Mucosa of descending colon (tissue), 3 donors: ENCODE data around the gene SP5. TPM values are rescaled to one million over a fixed set of nuclear protein-coding genes. Genes with fewer than 3 reads are reported as not detected.

Experiments
- ATAC-seq: fragments of 200-7000 bp; cut with Tn5 transposase; one replicate; pipeline ENCODE4 v1.9.1; 2020; ENCODE audit warnings: mild to moderate bottlenecking, moderate library complexity
- DNase-seq, 3 donors: peaks; one replicate each; pipeline ENCODE4 v3.0.0-alpha.2; 2020
- H3K36me3 ChIP-seq: fragments of 200-600 bp; one replicate; pipeline ENCODE4 v1.8.0; 2021; ENCODE audit warnings: low read depth, mild to moderate bottlenecking
- H3K4me1 ChIP-seq: fragments of 200-600 bp; one replicate; pipeline ENCODE4 v1.8.0; 2021; ENCODE audit warnings: low read depth, mild to moderate bottlenecking
- H3K4me3 ChIP-seq: fragments of 200-600 bp; one replicate; pipeline ENCODE4 v1.8.0; 2021; ENCODE audit warnings: mild to moderate bottlenecking
- H3K9me3 ChIP-seq: fragments of 200-600 bp; one replicate; pipeline ENCODE4 v1.8.0; 2021; ENCODE audit warnings: mild to moderate bottlenecking
- CTCF ChIP-seq: fragments of 200-600 bp; IDR thresholded peaks from one replicate; pipeline ENCODE4 v1.8.0; 2022; ENCODE audit warnings: antibody characterized with exemption, mild to moderate bottlenecking
- intact Hi-C, 2 donors: fragments of 100-400 bp; cut with DNase I in 1 of 2; cut with micrococcal nuclease in 1 of 2; formaldehyde crosslinking; loops; one replicate each; pipeline versions ENCODE4 v1.11.0 to v1.11.1; 2022; cut with DNase I, micrococcal nuclease
- total RNA-seq, 3 donors: library from RNA; stranded (reverse); fragmentation: NEBNext Ultra II Directional in 2 of 3; extraction: Animal tissue kit (Norgen Biotek cat#: 25700) in 2 of 3; gene quantifications; one replicate each; pipeline versions ENCODE4 v1.2.1 to v1.2.4, GENCODE V29; 2021 to 2023
- donor health status: DM: no; HTN: no; CAD: no; lungs with moderate emphysema.
- donor health status: DM: no; HTN: no; CAD: no.
- donor health status: DM: no; HTN: yes; CAD: no.

SP5 gene
- total RNA-seq, 3 donors from 2014 or later = 2.1 to 4.8 (median 2.3) TPM

- intact Hi-C loops = no loop called here
- ATAC-seq = peak; percentile 23
- no peaks in the 10 kb centered on the region for H3K36me3 ChIP-seq
- no peak for TF ChIP-seq CTCF
- no peaks in the 10 kb centered on the region for H3K9me3 ChIP-seq
- no peak overlapping the region for H3K4me3 ChIP-seq
- H3K4me1 ChIP-seq = peaks cover 3% of the 10 kb centered on the region
- no peak for DNase-seq
These were observed 25.7 kb upstream of the SP5 start for GRCh38 chr2:170689481-170689880.

- intact Hi-C loops = no loop called here
- H3K4me3 ChIP-seq = no peak overlapping the region
- no peaks in the 10 kb centered on the region for H3K9me3 ChIP-seq
- ATAC-seq (no peak), DNase-seq (no peak)
- no peaks in the 10 kb centered on the region for H3K36me3 ChIP-seq
- peaks cover 3% of the 10 kb centered on the region for H3K4me1 ChIP-seq
- no peak for TF ChIP-seq CTCF
These were observed 24.5 kb upstream of the SP5 start for GRCh38 chr2:170690640-170691039.

GRCh38 chr2:170694316-170694715, 20.8 kb upstream of the SP5 start:
- Histone ChIP-seq H3K4me3 (no peak overlapping the region), H3K4me1 (no peaks in the 10 kb centered on the region), H3K9me3 (no peaks in the 10 kb centered on the region), H3K36me3 (no peaks in the 10 kb centered on the region)
- TF ChIP-seq CTCF = no peak
- DNase-seq (no peak), ATAC-seq (no peak)
- intact Hi-C loops = no loop called here

- no peaks in the 10 kb centered on the region for H3K36me3 ChIP-seq
- ATAC-seq (peak; percentile 39), DNase-seq (no peak)
- no peaks in the 10 kb centered on the region for H3K9me3 ChIP-seq
- H3K4me1 ChIP-seq = no peaks in the 10 kb centered on the region
- H3K4me3 ChIP-seq = no peak overlapping the region
- TF ChIP-seq CTCF = no peak
- intact Hi-C loops = no loop called here
These were observed 19.4 kb upstream of the SP5 start for GRCh38 chr2:170695521-170696410.

GRCh38 chr2:170696948-170697347, 18.2 kb upstream of the SP5 start:
- intact Hi-C loops = no loop called here
- no peak for TF ChIP-seq CTCF

More at GRCh38 chr2:170696948-170697347, 18.2 kb upstream of the SP5 start:
- ATAC-seq = no peak
- no peak overlapping the region for H3K4me3 ChIP-seq
- H3K9me3 ChIP-seq = no peaks in the 10 kb centered on the region
- DNase-seq = no peak
- H3K4me1 ChIP-seq = no peaks in the 10 kb centered on the region
- H3K36me3 ChIP-seq = no peaks in the 10 kb centered on the region
